ENCODE measurements around the gene UNC5B.
A peak's percentile ranks its signal among the peaks of the same experiment; 100 is the strongest.
"Not testable (repeated sequence)": the region's sequence is repeated elsewhere in the genome, so short reads cannot be mapped to it uniquely, and the experiment has no call there.

UNC5B gene

GRCh38 chr10:71268247-71268691 is 55.9 kb downstream of the UNC5B start:
- DNase-seq (ENCODE audit: low read depth), result no peak

- no peak for DNase-seq (ENCODE audit: low read depth)
These were observed 56.4 kb downstream of the UNC5B start for GRCh38 chr10:71268758-71269157.

- DNase-seq (ENCODE audit: low read depth), result no peak
These were observed 57.2 kb downstream of the UNC5B start for GRCh38 chr10:71269301-71270288.

DNA sequence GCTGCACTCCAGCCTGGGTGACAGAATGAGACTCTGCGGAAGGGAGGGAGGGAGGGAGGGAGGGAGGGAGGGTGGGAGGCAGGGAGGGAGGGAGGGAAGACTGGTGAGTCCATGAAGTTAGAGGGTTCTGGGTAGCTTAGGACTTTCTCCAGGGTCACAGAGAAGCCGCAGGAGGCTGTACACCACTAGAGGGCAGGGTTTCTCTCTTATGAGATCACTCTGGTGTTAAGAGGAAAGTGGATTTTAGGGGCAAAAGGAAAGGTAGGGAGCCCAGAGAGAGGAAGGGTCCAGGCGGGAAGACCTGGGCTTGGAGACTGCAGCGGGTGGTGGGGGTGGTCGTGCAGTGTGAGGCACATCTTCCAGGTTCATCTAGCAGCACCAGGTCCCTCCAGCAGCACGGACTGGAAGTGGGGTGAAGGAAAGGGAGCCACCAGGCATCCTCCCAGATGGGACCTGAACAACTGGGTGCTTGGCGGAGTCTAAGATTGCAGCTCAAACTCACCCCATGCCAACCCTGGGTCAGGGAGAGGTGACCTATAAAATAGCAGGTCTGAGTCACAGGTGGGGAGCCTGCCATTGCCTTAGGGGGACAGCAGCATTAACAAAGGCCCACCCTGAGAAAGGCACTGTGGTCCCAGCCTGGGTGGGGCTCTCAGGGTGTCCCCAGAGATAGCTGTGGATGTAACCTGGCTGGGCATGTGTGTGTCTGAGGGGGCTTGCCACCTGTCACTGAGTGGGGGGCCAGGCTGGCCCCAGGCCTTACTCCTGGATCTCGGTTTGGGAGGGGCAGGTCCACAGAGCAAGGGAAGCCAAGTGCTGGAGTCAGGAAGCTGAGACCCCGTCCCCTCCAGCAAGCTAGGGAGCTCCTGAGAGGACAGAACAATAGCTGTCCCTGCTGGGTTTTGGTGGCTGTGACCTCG is 58.2 kb downstream of the UNC5B start:
- DNase-seq (ENCODE audit: low read depth), result peak; percentile 70

- DNase-seq (ENCODE audit: low read depth), result no peak
These were observed 59.3 kb downstream of the UNC5B start for GRCh38 chr10:71271662-71272055.

- peak; percentile 43 for DNase-seq (ENCODE audit: low read depth)
These were observed 59.8 kb downstream of the UNC5B start for GRCh38 chr10:71272056-71272771.

DNA sequence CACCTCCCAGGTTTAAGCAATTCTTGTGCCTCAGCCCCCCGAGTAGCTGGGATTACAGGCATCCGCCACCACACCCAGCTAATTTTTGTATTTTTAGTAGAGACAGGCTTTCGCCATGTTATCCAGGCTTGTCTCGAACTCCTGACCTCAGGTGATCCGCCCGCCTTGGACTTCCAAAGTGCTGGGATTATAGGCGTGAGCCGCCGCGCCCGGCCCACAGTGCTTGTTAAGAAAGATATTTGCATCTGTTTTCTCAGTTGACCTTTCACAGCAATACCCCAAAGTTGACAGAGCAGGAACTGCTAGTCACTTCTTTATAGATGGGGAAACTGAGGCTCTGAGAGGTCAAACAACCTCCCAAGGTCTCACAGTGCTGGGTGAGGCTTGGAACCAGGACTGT is 60.6 kb downstream of the UNC5B start:
- not testable (repeated sequence) for DNase-seq (ENCODE audit: low read depth)

GRCh38 chr10:71273506-71273905 is 61.1 kb downstream of the UNC5B start:
- no peak for DNase-seq (ENCODE audit: low read depth)

DNA sequence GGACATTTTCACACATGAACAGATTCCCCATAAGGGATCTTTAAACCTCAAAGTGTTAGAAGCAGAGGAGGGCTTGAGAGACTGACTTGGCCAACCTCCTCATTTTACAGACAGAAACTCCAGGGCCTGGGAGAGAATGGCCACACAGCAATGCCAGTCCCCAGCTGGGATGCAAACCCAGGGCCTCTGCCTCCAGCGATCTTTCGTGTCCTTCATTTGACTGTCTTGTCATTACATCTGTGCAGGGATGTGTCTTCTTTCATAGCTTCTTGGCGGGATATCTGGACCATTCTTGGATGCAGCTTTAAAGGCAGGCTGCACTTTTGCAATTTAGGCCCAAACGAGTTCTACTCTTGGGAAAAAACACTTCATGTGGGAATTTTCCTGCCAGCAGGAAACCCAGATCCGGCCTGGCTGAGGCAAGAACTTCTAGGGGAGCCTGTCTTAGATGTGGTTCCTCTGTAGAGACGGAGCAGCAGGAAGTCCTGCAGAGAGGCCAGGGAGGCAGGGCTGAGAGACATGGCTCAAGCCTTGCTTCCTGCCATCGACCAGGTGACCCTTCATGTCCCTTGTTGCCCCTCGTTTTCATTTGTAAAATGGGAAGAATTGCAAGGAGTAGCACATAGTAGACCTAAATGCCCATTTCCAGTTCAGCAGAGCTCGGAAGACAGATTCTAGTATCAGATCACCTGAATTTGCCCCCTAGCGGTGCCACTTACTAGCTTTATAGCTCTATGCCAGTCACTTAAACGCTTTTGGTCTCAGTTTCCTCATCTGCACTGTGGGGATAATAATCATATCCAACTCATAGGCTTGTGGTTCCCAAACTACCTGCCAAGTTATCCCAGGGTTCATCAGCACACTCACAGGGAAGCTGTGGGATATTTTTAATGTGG is 62.8 kb downstream of the UNC5B start:
- DNase-seq (ENCODE audit: low read depth), result no peak

DNA sequence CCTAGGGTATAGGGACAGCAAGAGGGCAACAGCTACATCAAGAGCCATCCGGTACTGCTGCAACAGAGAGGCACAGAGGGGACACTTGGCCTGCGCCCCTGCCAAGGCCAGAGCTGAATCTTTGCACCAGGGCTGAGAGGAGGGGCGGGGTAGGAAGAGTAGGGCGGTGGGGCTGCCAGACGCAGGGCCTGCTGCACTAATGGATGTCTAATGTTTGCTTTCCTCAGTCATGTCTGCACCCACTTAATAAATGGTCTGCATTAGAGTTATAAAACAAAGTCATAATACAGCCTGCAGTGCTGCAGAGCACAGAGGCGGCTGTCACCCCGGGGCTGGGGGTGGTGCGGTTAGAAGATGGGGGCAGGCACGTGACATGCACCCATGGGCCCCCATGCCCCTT is 64.5 kb downstream of the UNC5B start:
- DNase-seq (ENCODE audit: low read depth), result no peak

DNA sequence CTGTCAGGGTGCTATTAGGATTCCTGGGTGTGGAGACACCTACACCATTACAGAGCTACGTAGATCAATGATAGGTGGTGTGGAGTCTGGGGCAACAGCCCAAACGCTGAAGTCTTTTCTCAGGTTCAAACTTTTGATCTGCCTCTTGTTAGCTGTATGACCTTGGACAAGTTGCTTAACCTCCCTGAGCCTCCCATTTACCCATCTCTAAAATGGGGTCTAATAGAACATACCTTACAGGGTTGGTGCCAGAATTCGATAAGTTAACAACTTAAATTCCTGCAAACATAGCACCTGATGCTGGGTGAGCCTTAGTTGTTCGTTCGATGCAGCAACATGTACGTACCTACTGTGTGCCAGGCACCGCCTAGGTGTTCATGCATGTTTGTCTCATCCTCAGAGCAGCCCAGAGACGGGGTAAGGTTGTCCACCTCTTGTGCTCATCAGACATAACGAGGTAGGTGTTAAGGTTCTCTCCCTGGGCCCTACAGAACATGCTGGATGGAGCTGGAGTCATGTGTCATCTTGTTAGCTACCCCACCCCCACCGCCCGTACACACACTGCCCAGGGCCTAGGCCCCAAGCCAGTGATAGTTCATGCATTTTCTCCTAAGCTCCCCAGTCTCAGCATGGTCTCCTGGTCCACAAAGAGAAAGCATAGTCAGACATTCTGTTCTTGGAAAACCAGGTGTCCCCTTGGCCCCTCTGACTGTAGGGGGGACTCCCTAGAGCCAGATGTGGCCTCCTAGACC is 65.7 kb downstream of the UNC5B start:
- DNase-seq (ENCODE audit: low read depth), result no peak

DNA sequence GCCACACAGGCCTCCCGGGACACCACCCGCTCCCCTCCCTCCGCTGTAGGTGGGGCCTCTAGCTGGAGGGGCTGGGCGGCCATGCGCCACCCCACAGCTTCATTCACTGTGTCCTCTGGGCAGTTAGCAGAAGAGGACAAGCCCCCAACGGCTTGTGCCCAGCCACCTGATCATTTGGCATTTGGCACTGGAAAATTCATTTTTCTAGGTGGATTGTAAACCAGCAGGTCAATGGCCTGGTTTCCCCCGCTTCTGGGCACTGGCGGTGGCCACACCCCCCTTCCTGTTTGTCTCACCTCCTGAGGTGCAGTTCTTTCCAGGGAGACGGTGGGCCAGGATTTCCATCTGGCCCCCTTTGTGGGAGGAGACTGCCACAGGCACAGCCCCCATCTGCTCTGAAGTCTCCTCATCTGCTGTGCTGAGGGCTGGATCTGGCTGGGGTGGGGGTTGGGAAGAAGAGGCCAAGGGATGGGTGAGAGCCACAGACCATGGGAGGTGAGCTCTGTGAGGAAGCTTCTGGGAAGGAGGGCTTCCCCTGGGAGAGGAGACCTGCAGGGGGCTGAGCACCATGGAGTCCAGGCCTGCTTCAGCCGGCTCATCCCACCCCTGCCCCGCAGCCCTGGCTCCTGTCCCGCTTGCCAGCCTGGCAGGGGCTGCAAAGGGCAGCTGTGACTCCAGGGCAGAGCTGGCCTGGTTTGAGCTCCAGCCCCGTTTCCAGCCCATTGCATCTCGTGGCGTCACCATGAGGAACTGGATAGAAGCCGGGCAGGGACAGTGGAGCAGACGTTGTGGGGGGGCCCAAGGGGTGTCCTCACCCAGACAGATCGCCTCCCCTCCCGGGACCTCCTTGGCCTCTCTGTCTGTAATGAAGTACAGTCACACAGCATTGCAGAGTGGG is 66.6 kb downstream of the UNC5B start:
- no peak for DNase-seq (ENCODE audit: low read depth)

GRCh38 chr10:71279590-71280170 is 67.3 kb downstream of the UNC5B start:
- no peak for DNase-seq (ENCODE audit: low read depth)

GRCh38 chr10:71280216-71280615 is 67.8 kb downstream of the UNC5B start:
- no peak for DNase-seq (ENCODE audit: low read depth)

DNA sequence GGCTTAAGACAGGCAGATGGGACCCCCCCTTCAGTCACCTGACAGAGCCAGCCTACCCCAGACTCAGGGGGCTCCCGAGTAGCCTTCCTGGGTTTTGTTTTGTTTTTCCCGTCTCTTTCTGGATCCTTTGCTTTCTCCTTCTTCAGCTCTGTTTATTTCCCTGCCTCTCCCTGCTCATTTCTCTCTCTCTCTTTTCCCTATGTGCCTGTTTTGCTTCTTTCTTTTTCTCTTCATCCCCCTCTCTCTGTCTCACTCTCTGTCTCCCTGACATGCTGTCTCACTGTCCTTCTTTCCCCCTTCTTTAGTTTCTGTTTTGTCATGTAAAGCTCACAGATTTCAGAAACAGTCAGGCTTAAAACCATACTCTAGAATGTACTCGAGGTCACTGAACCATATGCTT is 68.5 kb downstream of the UNC5B start:
- no peak for DNase-seq (ENCODE audit: low read depth)

DNA sequence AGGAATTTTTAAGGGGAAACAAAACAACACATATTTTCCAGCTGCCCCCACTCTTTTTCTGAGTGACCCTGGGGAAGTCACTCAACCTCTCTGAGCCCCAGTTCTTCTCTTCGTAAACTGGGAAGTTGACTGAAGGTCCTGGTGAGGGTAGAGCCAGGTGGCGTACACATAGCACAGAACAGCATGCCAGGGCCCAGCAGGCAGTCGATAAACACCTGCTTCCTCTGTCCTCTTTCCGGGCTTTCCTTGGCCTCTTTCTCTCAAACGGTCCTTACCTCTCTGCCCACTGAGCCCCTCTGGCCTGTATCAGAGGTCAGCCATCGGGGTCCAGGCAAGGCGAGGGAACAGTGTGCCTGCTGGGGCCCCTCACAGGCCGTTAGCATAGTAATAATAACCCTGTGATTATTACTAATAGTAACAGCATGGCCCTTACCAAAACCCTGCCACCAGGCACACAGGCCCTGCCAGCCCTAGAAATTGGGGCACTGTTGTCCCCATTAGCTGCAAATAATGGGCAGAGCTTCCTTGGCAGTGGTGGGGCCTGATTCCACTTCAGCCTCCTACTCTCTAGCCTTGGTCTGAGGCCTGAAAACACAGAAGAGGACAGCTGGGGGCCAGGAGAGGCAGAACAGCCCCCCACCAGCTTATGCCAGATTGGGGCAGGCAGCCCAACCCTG is 69.4 kb downstream of the UNC5B start:
- DNase-seq (ENCODE audit: low read depth), result no peak

- DNase-seq (ENCODE audit: low read depth), result no peak
These were observed 69.9 kb downstream of the UNC5B start for GRCh38 chr10:71282323-71282680.

GRCh38 chr10:71283410-71283809 is 71.0 kb downstream of the UNC5B start:
- DNase-seq (ENCODE audit: low read depth), result no peak
